ENCODE results near the gene BRK1. TPM values are rescaled to one million over a fixed set of nuclear protein-coding genes. Genes with fewer than 3 reads are reported as not detected.
A peak's percentile ranks its signal among the peaks of the same experiment; 100 is the strongest.

Gene BRK1
- total and polyA plus RNA-seq, 4 donors: 108 to 184 (median 124) TPM

DNA sequence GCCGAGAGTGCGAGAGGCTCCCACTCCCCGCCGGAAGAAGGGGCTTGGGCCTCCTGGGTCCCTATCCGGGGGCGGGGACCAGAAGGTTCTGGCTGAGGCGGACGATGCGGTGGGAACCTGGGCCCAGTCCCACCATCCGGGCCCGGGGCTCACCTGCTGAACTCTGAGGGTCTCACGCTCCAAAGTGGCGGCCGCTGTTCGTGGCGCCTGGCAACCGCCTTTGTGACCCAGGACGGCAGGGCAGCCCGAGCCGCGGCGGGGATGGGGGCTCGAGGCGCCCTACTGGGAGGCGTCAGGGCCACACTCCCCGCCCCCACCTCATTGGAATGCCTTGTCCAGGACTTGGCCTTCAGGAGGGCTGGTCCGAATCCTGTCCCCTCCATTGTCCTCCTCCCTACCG is 7.4 kb upstream of the BRK1 start, which contains the start of gene FANCD2OS:
FANCD2OS (minus strand) TSS at position 165 of the 400 bp plus-strand sequence. CDS start 3,481 bp downstream, outside the sequence.
- DNase-seq: no peak
- 84 to 91% methylated on average over 28 of the region's 28 CpGs for WGBS, 2 donors
- Histone ChIP-seq H3K27ac (ENCODE audit: low read depth in 1 of 2, low read length in 1 of 2) (no peak within 1 kb of the TSS), H3K9me3 (ENCODE audit: control insufficient read depth in 4 of 4, insufficient read depth in 3 of 4, low read length in 3 of 4) (no peaks in the 10 kb centered on the region), H3K4me1 (ENCODE audit: control insufficient read depth in 5 of 5, insufficient read depth in 5 of 5, low read length in 5 of 5) (no peaks in the 10 kb centered on the region), H3K9ac (ENCODE audit: insufficient read depth in 1 of 2, low read length in 2 of 2) (no peak within 1 kb of the TSS), H3K27me3 (ENCODE audit: control insufficient read depth in 3 of 3, insufficient read depth in 3 of 3, low read length in 2 of 3) (no peaks in the 10 kb centered on the region), H3K4me3 (no peak within 1 kb of the TSS), H3K36me3 (ENCODE audit: control insufficient read depth in 4 of 4, insufficient read depth in 4 of 4, low read length in 4 of 4) (no peaks in the 10 kb centered on the region)
- TF ChIP-seq, protein P1, sequence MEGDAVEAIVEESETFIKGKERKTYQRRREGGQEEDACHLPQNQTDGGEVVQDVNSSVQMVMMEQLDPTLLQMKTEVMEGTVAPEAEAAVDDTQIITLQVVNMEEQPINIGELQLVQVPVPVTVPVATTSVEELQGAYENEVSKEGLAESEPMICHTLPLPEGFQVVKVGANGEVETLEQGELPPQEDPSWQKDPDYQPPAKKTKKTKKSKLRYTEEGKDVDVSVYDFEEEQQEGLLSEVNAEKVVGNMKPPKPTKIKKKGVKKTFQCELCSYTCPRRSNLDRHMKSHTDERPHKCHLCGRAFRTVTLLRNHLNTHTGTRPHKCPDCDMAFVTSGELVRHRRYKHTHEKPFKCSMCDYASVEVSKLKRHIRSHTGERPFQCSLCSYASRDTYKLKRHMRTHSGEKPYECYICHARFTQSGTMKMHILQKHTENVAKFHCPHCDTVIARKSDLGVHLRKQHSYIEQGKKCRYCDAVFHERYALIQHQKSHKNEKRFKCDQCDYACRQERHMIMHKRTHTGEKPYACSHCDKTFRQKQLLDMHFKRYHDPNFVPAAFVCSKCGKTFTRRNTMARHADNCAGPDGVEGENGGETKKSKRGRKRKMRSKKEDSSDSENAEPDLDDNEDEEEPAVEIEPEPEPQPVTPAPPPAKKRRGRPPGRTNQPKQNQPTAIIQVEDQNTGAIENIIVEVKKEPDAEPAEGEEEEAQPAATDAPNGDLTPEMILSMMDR (IDR thresholded peaks at IDR 0.05; ENCODE audit: control extremely low read depth, extremely low read depth): no peak
- ATAC-seq (ENCODE audit: insufficient read depth, low FRiP score): no peak

DNA sequence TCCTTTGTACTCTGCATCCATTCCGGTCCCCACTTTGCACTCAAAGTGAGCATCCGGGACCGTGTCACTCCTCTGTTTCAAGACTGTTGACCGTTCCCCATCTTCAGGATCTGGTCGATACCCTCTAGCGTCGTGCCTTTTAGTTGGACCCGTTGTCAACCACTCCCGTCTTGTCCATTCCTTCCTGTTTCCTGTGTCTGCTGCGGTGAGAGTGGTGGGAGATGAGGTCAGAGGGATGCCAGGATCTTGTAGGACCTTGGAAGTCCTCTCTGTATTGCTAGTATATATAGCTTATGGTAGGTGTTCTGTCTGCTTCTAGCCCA is 624 bp downstream of the BRK1 start:
- DNase-seq (peak in 1 of 3 donors; percentile 34), ATAC-seq (ENCODE audit: insufficient read depth, low FRiP score) (peak; percentile 3)
- WGBS, 2 donors: 1% methylated on average over 10 of the region's 10 CpGs
- Histone ChIP-seq H3K9ac (ENCODE audit: insufficient read depth in 1 of 2, low read length in 2 of 2) (peak overlapping the region; percentile 84 to 95), H3K27me3 (ENCODE audit: control insufficient read depth in 3 of 3, insufficient read depth in 3 of 3, low read length in 2 of 3) (no peaks in the 10 kb centered on the region), H3K27ac (ENCODE audit: low read depth in 1 of 2, low read length in 1 of 2) (peak overlapping the region; percentile 29 to 97), H3K4me3 (peak overlapping the region; percentile 76), H3K36me3 (ENCODE audit: control insufficient read depth in 4 of 4, insufficient read depth in 4 of 4, low read length in 4 of 4) (peaks cover 0 to 3% (median 0%) of the 10 kb centered on the region in 4 donors), H3K4me1 (ENCODE audit: control insufficient read depth in 5 of 5, insufficient read depth in 5 of 5, low read length in 5 of 5) (peaks cover 0 to 9% (median 5%) of the 10 kb centered on the region in 5 donors), H3K9me3 (ENCODE audit: control insufficient read depth in 4 of 4, insufficient read depth in 3 of 4, low read length in 3 of 4) (no peaks in the 10 kb centered on the region)
- TF ChIP-seq, protein P1 (IDR thresholded peaks at IDR 0.05; ENCODE audit: control extremely low read depth, extremely low read depth): no peak

DNA sequence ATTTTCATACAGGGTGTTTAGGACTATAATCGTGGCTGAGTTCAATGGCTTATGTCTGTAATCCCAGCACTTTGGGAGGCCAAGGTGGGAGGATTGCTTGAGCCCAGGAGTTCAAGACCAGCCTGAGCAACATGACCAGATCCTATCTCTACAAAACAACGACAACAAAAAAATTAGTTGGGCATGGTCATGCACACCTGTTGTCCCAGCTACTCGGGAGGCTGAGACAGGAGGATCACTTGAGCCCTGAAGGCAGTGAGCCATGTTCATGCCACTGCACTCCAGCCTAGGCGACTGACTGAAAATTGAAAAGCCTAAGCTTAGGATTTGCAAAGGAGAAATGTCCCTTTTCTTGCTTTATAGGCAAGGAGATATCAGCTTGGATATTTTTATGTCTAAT is 1.5 kb downstream of the BRK1 start:
- TF ChIP-seq, protein P1 (IDR thresholded peaks at IDR 0.05; ENCODE audit: control extremely low read depth, extremely low read depth): no peak
- no peak overlapping the region for H3K9ac ChIP-seq (ENCODE audit: insufficient read depth in 1 of 2, low read length in 2 of 2)
- no peaks in the 10 kb centered on the region for H3K27me3 ChIP-seq (ENCODE audit: control insufficient read depth in 3 of 3, insufficient read depth in 3 of 3, low read length in 2 of 3)
- DNase-seq: no peak
- peaks cover 0 to 3% (median 0%) of the 10 kb centered on the region in 4 donors for H3K36me3 ChIP-seq (ENCODE audit: control insufficient read depth in 4 of 4, insufficient read depth in 4 of 4, low read length in 4 of 4)
- H3K9me3 ChIP-seq (ENCODE audit: control insufficient read depth in 4 of 4, insufficient read depth in 3 of 4, low read length in 3 of 4): no peaks in the 10 kb centered on the region
- H3K4me3 ChIP-seq: no peak overlapping the region
- 90 to 93% methylated on average over 4 of the region's 4 CpGs for WGBS, 2 donors
- no peak overlapping the region for H3K27ac ChIP-seq (ENCODE audit: low read depth in 1 of 2, low read length in 1 of 2)
- no peak for ATAC-seq (ENCODE audit: insufficient read depth, low FRiP score)
- peaks cover 0 to 9% (median 5%) of the 10 kb centered on the region in 5 donors for H3K4me1 ChIP-seq (ENCODE audit: control insufficient read depth in 5 of 5, insufficient read depth in 5 of 5, low read length in 5 of 5)

GRCh38 chr3:10119376-10119775 is 3.9 kb downstream of the BRK1 start:
- Histone ChIP-seq H3K4me1 (ENCODE audit: control insufficient read depth in 5 of 5, insufficient read depth in 5 of 5, low read length in 5 of 5) (peaks cover 0 to 9% (median 5%) of the 10 kb centered on the region in 5 donors), H3K27ac (ENCODE audit: low read depth in 1 of 2, low read length in 1 of 2) (no peak overlapping the region), H3K36me3 (ENCODE audit: control insufficient read depth in 4 of 4, insufficient read depth in 4 of 4, low read length in 4 of 4) (peaks cover 0 to 4% (median 2%) of the 10 kb centered on the region in 4 donors), H3K27me3 (ENCODE audit: control insufficient read depth in 3 of 3, insufficient read depth in 3 of 3, low read length in 2 of 3) (no peaks in the 10 kb centered on the region), H3K9ac (ENCODE audit: insufficient read depth in 1 of 2, low read length in 2 of 2) (no peak overlapping the region), H3K4me3 (no peak overlapping the region), H3K9me3 (ENCODE audit: control insufficient read depth in 4 of 4, insufficient read depth in 3 of 4, low read length in 3 of 4) (no peaks in the 10 kb centered on the region)
- TF ChIP-seq, protein P1 (IDR thresholded peaks at IDR 0.05; ENCODE audit: control extremely low read depth, extremely low read depth): no peak
- 84 to 93% methylated on average over 4 of the region's 4 CpGs for WGBS, 2 donors
- DNase-seq: no peak
- no peak for ATAC-seq (ENCODE audit: insufficient read depth, low FRiP score)
